Hepatocyte (in vitro differentiated cells): ENCODE measurements around the gene SCN2A.

ENCODE experiments used
- CTCF ChIP-seq: fragments of 200-600 bp; sonication (generic); IDR thresholded peaks from 2 replicates; pipeline ENCODE4 v1.5.1; 2016; ENCODE audit warnings: antibody characterized with exemption, mild to moderate bottlenecking; ENCODE audit not compliant: poor library complexity
- EZH2 ChIP-seq: fragments of 200-600 bp; sonication (generic); IDR thresholded peaks from 2 replicates; pipeline ENCODE4 v1.6.1; 2016; ENCODE audit warnings: antibody characterized with exemption, mild to moderate bottlenecking, borderline replicate concordance

GRCh38 chr2:165277860-165278656 is 38.8 kb downstream of the SCN2A start:
- TF ChIP-seq EZH2 (no peak), CTCF (no peak)
